Germinal center (tissue), 1 donor: ENCODE data around the gene XAF1.
"Not testable (repeated sequence)": the region's sequence is repeated elsewhere in the genome, so short reads cannot be mapped to it uniquely, and the experiment has no call there.

Experiments used
- DNase-seq: peaks from one replicate; pipeline ENCODE4 v3.0.0; 2012; ENCODE audit warnings: mixed read lengths, low spot score

The XAF1 gene

GRCh38 chr17:6800422-6801027, 44.7 kb downstream of the XAF1 start:
- DNase-seq: no peak

GRCh38 chr17:6811510-6811909, 55.7 kb downstream of the XAF1 start:
- DNase-seq: no peak

GRCh38 chr17:6812295-6812694, 56.4 kb downstream of the XAF1 start:
- no peak for DNase-seq

- no peak for DNase-seq
These were observed 59.9 kb downstream of the XAF1 start for GRCh38 chr17:6815775-6816174.

- not testable (repeated sequence) for DNase-seq
These were observed 60.5 kb downstream of the XAF1 start for GRCh38 chr17:6816368-6816767.

- no peak for DNase-seq
These were observed 63.1 kb downstream of the XAF1 start for GRCh38 chr17:6818938-6819337.

GRCh38 chr17:6823011-6823442, 67.2 kb downstream of the XAF1 start:
- DNase-seq: no peak
